HG02623 (cell line): ENCODE measurements around the gene AXIN1.
"Not testable (repeated sequence)": the region's sequence is repeated elsewhere in the genome, so short reads cannot be mapped to it uniquely, and the experiment has no call there.

Source experiments
- ATAC-seq: cut with Tn5 transposase; IDR thresholded peaks from one replicate; pipeline ENCODE4 v1.9.1; 2021; ENCODE audit warnings: moderate library complexity; ENCODE audit not compliant: unreplicated experiment

AXIN1 gene

DNA sequence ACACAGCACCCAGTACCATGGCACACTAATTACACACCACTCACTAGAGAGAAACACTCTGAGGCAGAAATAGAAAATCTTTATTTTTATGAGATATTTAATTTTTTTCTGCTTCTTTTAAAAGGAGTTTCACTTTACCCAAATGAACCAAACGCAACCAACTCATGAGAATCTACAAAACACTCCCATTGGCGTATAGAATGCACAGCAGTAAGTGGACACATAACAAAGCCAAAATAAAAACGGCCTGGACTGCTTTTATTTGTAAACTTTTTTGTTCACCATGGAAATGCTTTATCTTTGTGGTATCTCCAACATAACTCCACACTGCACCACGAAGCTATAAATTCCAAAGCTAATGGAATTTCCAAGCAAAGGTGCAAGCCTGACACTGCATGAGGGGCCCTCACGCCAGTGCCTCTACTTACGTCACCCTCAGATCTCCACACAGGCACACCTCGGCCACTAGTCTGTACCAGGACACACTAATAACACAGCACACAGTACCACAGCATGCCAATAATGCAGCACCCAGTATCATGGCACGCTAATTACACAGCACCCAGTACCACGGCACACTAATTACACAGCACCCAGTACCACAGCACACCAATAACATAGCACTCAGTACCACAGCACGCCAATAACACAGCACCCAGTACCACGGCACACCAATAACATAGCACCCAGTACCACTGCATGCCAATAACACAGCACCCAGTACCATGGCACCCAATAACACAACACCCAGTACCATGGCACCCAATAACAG lies 17.5 kb downstream of the AXIN1 start:
- not testable (repeated sequence) for ATAC-seq

GRCh38 chr16:334164-334832 lies 18.2 kb downstream of the AXIN1 start:
- not testable (repeated sequence) for ATAC-seq

- no peak for ATAC-seq
These were observed 19.0 kb downstream of the AXIN1 start for GRCh38 chr16:333406-334094.

- not testable (repeated sequence) for ATAC-seq
These were observed 21.2 kb downstream of the AXIN1 start for GRCh38 chr16:331181-331814.

GRCh38 chr16:330741-331140 lies 21.8 kb downstream of the AXIN1 start:
- no peak for ATAC-seq

DNA sequence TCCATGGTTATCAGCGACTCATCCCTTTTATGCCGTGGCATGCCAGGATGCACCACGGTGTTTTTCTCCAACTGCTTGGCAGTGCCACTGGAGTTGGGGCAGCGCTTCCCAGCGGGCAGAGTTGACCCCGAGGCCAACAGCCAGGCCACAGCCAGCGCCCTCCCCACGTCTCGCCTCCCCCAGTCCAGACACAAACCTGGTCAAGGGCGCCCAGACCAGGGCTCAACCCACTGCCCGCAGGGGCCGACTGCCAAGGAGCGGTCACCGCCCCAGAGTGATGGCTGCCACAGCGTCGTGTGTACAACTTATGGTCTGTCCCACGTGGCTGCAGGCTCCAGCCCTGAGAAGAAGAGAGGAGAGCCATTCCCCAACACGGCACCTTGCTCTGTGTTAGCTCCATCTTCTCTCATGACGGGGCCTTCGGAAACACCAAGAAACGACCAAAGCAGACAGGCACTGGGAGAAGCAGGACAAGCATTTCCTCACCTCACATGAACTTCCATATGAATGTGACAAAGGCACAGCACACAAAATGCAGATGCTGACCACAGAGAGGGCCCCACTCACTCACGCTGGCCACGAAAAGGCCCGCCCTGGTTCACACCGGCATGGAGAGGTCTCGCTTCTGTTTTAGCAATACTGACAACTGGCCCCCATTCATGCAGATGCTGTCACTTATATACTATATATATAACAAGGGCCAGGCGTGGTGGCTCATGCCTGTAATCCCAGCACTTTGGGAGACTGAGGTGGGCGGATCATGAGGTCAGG lies 27.0 kb downstream of the AXIN1 start:
- ATAC-seq, result no peak

DNA sequence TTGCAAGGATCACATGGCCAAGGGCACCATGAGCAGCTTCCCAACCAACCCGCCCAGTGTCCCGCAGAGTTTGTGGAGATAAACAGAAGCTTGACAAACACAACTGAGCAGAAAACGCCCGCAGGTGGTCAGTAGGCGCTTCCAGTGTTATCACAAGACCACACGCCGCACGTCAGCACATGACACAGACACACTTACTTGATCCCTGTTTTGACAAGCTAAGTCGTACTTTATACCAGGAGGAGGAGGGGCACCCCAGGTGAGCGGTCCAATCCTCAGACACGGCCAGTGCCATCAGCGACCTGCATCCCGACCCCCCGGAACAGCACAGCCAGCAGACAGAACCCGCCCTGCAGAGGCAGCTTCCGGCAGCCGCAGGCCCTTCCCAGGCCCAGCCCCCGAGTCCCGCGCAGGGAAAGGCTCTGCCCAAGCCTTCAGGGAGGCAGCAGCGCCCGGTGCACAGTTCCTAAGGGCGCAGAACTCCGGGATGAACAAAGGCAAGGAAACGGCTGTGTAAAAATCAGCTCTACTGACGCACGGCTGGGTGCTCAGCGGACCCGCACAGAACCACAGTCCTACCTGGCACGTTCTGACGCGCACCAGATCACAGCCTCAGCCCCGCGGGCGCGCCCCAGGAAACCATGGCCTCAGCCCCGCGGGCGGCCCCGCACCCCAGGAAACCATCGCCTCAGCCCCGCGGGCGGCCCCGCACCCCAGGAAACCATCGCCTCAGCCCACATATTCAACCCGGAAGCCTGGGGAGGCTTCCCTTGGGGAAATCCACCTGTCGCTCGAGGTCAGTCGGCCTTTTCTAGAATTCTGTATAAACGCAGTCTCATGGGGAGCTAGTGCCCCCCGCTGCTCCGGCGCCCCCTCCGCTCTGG lies 27.8 kb downstream of the AXIN1 start:
- ATAC-seq, result no peak

DNA sequence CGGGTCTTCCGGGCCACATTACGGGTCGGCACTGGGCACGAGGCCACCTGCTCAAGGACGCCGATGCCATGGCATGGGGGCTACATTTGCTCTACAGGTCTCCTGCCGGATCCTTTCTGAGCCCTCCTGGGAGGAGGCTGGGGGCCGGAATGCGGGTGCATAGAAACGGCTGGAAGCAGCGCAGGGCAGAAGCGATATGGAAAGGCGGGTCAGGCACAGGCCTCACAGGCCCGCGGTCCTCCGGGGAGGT lies 28.4 kb downstream of the AXIN1 start:
- ATAC-seq, result no peak

- ATAC-seq, result no peak
These were observed 29.9 kb downstream of the AXIN1 start for GRCh38 chr16:322476-323143.

DNA sequence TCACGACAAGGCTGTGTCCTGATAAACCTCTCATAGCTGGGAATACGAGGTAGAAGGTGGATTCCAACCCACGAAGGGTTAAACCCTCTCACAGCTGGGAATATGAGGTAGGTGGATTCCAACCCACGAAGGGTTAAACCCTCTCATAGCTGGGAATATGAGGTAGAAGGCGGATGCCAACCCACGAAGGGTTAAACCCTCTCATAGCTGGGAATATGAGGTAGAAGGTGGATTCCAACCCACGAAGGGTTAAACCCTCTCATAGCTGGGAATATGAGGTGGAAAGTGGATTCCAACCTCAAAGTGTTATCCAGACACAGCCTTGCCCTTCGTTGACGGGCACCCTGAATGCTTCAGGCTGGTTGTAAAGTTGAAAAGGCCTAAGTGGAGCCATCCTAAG lies 31.0 kb downstream of the AXIN1 start:
- ATAC-seq, result no peak

- no peak for ATAC-seq
These were observed 32.3 kb downstream of the AXIN1 start for GRCh38 chr16:320206-320605.

DNA sequence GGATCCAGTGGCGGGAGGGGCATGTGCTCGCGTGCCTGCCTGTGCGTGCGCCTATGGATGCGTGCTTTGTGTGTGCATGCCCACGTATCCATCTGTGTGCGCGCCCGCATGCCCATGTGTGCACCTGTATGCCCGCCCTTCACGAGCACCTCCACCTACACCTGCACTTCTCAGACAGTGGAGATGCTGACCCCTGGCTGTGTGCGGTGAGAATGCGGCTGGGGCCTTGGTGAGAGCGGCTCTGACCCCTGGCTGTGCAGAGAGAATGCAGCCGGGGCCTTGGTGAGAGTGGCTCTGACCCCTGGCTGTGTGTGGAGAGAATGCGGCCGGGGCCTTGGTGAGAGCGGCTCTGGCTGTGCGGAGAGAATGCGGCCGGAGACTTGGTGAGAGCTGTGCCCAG lies 33.9 kb downstream of the AXIN1 start:
- ATAC-seq, result no peak

GRCh38 chr16:317583-317982 lies 34.9 kb downstream of the AXIN1 start:
- no peak for ATAC-seq

GRCh38 chr16:316741-317464 lies 35.6 kb downstream of the AXIN1 start:
- ATAC-seq, result no peak

- no peak for ATAC-seq
These were observed 37.7 kb downstream of the AXIN1 start for GRCh38 chr16:314795-315299.

GRCh38 chr16:314351-314750 lies 38.2 kb downstream of the AXIN1 start:
- ATAC-seq, result no peak

GRCh38 chr16:311725-312124 lies 40.8 kb downstream of the AXIN1 start:
- ATAC-seq, result no peak

- ATAC-seq, result no peak
These were observed 43.0 kb downstream of the AXIN1 start for GRCh38 chr16:309476-309875.
